IPS-18a (cell line): Measurements from ENCODE around the gene CBLIF.

Experiments used
- H3K27ac ChIP-seq: one replicate; pipeline ENCODE4 v1.5.1; 2013; ENCODE audit warnings: low read length
- H3K27me3 ChIP-seq: one replicate; pipeline ENCODE4 v1.6.1; 2013; ENCODE audit warnings: mild to moderate bottlenecking, low read length; ENCODE audit not compliant: control insufficient read depth, insufficient read depth
- H3K36me3 ChIP-seq: one replicate; pipeline ENCODE4 v1.6.1; 2013; ENCODE audit warnings: low read depth, low read length; ENCODE audit not compliant: control insufficient read depth
- H3K4me1 ChIP-seq: one replicate; pipeline ENCODE4 v1.6.1; 2013; ENCODE audit warnings: low read depth, low read length; ENCODE audit not compliant: control insufficient read depth
- H3K4me3 ChIP-seq: one replicate; pipeline ENCODE4 v1.5.1; 2013; ENCODE audit warnings: low read length
- H3K9ac ChIP-seq: one replicate; pipeline ENCODE4 v1.6.1; 2013; ENCODE audit warnings: mild to moderate bottlenecking, low read length, moderate library complexity
- H3K9me3 ChIP-seq: one replicate; pipeline ENCODE4 v1.6.1; 2013; ENCODE audit warnings: low read depth, low read length; ENCODE audit not compliant: control insufficient read depth

The CBLIF gene

GRCh38 chr11:59812220-59812619 is 33.1 kb downstream of the CBLIF start:
- Histone ChIP-seq H3K36me3 (peaks cover 16% of the 10 kb centered on the region), H3K27me3 (no peaks in the 10 kb centered on the region), H3K9me3 (no peaks in the 10 kb centered on the region), H3K4me1 (peaks cover 32% of the 10 kb centered on the region), H3K27ac (no peak overlapping the region), H3K9ac (no peak overlapping the region), H3K4me3 (no peak overlapping the region)

GRCh38 chr11:59810911-59811259 is 34.4 kb downstream of the CBLIF start:
- Histone ChIP-seq H3K27ac (no peak overlapping the region), H3K27me3 (no peaks in the 10 kb centered on the region), H3K36me3 (peaks cover 29% of the 10 kb centered on the region), H3K4me1 (peaks cover 18% of the 10 kb centered on the region), H3K9me3 (no peaks in the 10 kb centered on the region), H3K9ac (peak overlapping the region; percentile 92), H3K4me3 (peak overlapping the region; percentile 85)

GRCh38 chr11:59810189-59810910 is 34.9 kb downstream of the CBLIF start, which contains the start of gene MRPL16:
MRPL16 (minus strand) TSS chr11:59810778; CDS start chr11:59810658, 120 bp downstream.
- Histone ChIP-seq H3K4me1 (peaks cover 18% of the 10 kb centered on the region), H3K27me3 (no peaks in the 10 kb centered on the region), H3K27ac (peak within 1 kb of the TSS; percentile 84), H3K9me3 (no peaks in the 10 kb centered on the region), H3K9ac (peak within 1 kb of the TSS; percentile 92), H3K36me3 (peaks cover 34% of the 10 kb centered on the region), H3K4me3 (peak within 1 kb of the TSS; percentile 85)

DNA sequence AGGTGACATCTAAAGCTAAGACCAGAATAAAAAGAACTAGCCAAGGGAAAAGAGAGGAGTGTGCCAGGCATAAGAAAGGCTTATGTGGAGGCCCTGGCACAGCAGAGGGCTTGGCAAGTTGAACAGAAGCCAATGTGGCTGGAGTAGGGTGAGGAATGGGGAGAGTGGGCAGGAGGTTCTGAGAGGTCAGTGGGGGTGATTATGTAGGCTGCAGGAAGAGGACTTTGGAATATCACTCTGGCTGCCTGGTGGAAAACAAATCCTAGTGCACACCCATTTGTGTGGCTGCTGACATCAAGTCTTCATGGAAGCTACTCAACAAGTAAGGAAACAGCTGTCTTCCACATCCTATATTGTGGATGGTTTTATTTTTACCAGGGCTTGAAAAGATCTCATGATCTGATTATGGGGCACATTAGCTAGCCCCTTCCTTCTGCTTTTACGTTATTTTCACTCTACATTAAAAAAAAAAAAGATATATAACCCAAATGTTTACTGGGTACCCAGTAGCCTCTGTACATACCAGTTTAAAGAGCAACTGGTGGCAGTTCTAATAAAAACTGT is 38.2 kb downstream of the CBLIF start:
- no peak overlapping the region for H3K4me3 ChIP-seq
- no peaks in the 10 kb centered on the region for H3K27me3 ChIP-seq
- no peak overlapping the region for H3K9ac ChIP-seq
- H3K4me1 ChIP-seq: peaks cover 6% of the 10 kb centered on the region
- H3K36me3 ChIP-seq: peaks cover 49% of the 10 kb centered on the region
- no peaks in the 10 kb centered on the region for H3K9me3 ChIP-seq
- no peak overlapping the region for H3K27ac ChIP-seq

- no peak overlapping the region for H3K27ac ChIP-seq
- H3K27me3 ChIP-seq: no peaks in the 10 kb centered on the region
- H3K4me1 ChIP-seq: no peaks in the 10 kb centered on the region
- H3K4me3 ChIP-seq: no peak overlapping the region
- H3K9me3 ChIP-seq: no peaks in the 10 kb centered on the region
- H3K9ac ChIP-seq: no peak overlapping the region
- H3K36me3 ChIP-seq: peaks cover 59% of the 10 kb centered on the region
These were observed 41.2 kb downstream of the CBLIF start for GRCh38 chr11:59804061-59804460.

DNA sequence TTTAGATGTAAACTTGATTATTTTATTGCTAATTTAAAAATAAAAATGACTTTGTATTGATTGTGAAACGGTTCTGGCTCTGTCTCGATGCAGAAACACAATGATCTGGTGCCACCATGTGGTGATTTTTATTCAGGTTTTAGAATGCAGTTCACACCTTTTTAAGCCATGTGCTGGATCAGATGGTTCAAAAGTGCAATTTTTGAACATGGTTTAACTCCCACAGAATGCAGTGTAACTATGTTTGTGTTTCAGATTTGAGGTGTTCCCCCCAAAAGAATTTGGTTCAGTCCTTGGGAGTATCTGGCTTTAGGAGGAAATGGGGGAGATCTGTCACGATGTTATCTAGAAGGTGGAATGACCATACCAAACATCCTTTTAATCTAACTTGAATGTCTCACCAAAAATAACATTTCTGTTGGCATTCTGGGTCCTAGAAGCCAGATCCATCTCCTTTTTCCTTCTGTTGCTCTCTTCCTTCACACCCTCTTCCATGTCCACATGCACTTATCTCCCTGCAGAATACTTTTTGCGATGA is 42.6 kb downstream of the CBLIF start:
- Histone ChIP-seq H3K9ac (no peak overlapping the region), H3K4me1 (no peaks in the 10 kb centered on the region), H3K27me3 (no peaks in the 10 kb centered on the region), H3K27ac (no peak overlapping the region), H3K9me3 (no peaks in the 10 kb centered on the region), H3K36me3 (peaks cover 50% of the 10 kb centered on the region), H3K4me3 (no peak overlapping the region)

DNA sequence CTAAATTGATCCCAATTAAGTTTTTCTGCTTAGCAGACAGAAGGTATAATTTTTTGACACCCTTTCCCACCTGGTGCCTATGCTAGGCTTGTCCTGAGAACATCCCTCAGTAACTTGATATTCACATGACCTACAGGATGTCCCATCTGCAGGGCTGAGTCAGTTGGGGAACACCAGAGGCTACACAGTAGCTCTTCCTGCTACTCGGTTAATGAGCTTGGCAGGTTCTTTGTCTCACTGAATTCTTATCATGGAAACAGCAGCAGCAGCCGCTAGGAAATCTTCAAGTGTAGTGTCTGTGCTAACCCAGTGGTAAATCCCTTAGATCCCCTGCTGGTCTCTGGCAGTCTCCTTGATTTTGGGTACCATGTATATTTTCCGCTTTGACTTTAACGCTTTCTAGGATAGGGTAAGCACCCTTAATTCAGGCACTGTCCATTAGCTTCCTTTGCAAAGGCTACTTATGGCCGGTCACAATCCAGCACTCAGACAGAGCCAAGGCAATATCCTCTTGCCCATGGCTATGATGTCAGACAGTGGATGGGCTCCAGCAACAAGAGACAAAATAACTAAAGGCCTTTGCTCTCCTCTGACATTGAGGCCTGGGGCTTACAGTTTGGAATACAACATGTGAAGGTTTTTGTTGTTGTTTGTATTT is 43.2 kb downstream of the CBLIF start:
- Histone ChIP-seq H3K36me3 (peaks cover 50% of the 10 kb centered on the region), H3K4me3 (no peak overlapping the region), H3K4me1 (no peaks in the 10 kb centered on the region), H3K27ac (no peak overlapping the region), H3K9me3 (no peaks in the 10 kb centered on the region), H3K27me3 (no peaks in the 10 kb centered on the region), H3K9ac (no peak overlapping the region)

DNA sequence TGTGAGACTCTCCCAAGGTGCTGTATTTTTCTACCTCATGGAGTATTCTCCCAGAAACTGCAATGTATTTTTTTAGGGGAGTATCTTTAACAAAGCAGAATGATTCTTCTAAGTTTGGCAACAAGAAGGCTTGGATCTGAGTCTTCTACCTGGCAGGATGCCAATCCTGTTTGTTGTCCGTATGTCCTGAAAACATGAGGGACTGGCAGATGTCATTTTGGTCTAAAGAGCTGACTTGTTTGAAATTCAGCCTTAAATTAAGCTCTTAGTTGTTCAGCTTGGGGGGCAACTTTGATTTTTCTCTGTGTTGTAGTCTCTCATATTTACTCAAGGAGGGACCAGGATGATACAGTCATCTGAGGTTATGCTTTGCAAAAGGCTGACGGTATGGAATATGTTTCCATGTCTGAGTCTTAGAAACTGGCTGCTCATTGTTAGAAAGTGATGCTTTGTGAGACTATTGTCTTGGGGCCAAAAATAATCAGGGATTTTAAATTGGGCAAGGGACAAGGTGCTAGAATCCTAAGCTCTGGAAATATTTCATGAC is 44.1 kb downstream of the CBLIF start:
- no peak overlapping the region for H3K4me3 ChIP-seq
- H3K27ac ChIP-seq: no peak overlapping the region
- H3K36me3 ChIP-seq: peaks cover 49% of the 10 kb centered on the region
- no peaks in the 10 kb centered on the region for H3K27me3 ChIP-seq
- no peaks in the 10 kb centered on the region for H3K4me1 ChIP-seq
- no peak overlapping the region for H3K9ac ChIP-seq
- H3K9me3 ChIP-seq: no peaks in the 10 kb centered on the region

DNA sequence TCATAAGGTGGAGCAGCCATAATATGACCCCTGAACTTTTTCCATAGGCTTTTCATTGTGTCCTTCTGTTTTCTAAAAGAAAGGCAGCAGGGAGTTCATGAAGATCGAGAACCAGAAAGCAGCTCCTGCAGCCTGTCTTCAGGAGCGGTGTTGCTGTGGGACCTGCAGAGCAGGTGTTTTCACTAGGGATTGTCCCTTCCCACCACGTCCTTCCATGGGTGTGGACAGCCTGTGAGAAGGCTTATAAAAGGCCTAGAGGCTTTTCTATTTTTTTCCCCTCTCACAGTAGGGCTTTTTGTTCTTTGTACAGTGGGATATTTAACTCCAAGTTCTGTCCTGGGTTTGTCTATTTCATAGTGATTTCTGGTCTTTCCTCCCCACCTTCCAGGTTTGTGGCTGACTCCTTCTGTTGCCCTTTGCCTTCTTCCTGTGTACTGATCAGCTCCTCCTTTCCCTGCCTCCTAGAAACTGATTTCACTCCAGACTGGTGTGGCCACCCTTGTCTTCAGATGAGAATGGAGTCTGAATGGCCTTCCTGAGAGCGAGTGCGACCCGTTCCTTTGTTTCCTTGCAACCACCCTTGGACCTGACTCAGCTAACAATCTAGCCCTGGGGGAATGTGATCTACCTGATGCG is 44.8 kb downstream of the CBLIF start:
- Histone ChIP-seq H3K4me1 (no peaks in the 10 kb centered on the region), H3K4me3 (no peak overlapping the region), H3K9me3 (no peaks in the 10 kb centered on the region), H3K36me3 (peaks cover 49% of the 10 kb centered on the region), H3K27ac (no peak overlapping the region), H3K27me3 (no peaks in the 10 kb centered on the region), H3K9ac (no peak overlapping the region)

DNA sequence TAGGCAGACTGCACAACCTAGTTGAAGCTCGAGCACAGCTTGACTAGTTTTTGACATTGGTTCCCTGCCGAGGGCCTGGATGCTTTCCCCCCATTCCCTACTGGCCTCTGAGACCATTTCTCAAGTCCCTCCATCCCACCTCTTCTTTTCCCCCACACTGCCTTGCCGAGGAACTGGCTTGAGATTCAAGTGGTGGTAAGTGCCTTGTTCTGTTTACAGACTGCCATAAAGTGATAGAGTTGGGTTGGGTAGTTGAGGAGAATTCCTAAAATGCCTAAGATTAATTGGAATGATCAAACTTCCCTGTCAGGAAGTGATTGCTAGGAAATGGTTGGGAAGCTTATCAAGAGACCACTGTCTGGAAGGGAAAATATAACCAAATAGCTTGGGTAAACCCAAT is 50.9 kb downstream of the CBLIF start:
- H3K36me3 ChIP-seq: peaks cover 69% of the 10 kb centered on the region

GRCh38 chr11:59792507-59792906 is 52.8 kb downstream of the CBLIF start:
- Histone ChIP-seq H3K4me1 (no peaks in the 10 kb centered on the region), H3K36me3 (peaks cover 76% of the 10 kb centered on the region), H3K27ac (no peak overlapping the region), H3K9me3 (no peaks in the 10 kb centered on the region), H3K9ac (no peak overlapping the region), H3K27me3 (no peaks in the 10 kb centered on the region), H3K4me3 (no peak overlapping the region)

More for the DNA sequence above, 50.9 kb downstream of the CBLIF start:
- Histone ChIP-seq H3K27ac (no peak overlapping the region), H3K9ac (no peak overlapping the region), H3K27me3 (no peaks in the 10 kb centered on the region), H3K4me3 (no peak overlapping the region), H3K4me1 (no peaks in the 10 kb centered on the region), H3K9me3 (no peaks in the 10 kb centered on the region)
